ENCODE measurements around the gene PLCB4. TPM values are rescaled to one million over a fixed set of nuclear protein-coding genes. Genes with fewer than 3 reads are reported as not detected.
A peak's percentile ranks its signal among the peaks of the same experiment; 100 is the strongest.

The PLCB4 gene
- polyA plus RNA-seq, 1 experiment, result 8.8 TPM

- ChIA-PET CTCF (no interaction called here), POLR2A (interaction anchor here (0.6 kb wide), 1 partner anchor 62 kb away, joined by 13 read pairs; no protein-coding TSS in a partner anchor)
- H3K36me3 ChIP-seq (ENCODE audit: control insufficient read depth, insufficient read depth, low read length), result no peaks in the 10 kb centered on the region
- TF ChIP-seq CTCF (IDR thresholded peaks at IDR 0.05; ENCODE audit: insufficient read depth, low read depth, low read length), result no peak
- no peak for DNase-seq (ENCODE audit: low read depth)
- no peaks in the 10 kb centered on the region for H3K27me3 ChIP-seq (ENCODE audit: control insufficient read depth, insufficient read depth, low read length)
- H3K4me3 ChIP-seq (ENCODE audit: low read depth, low read length), result no peak overlapping the region
These were observed 141.5 kb downstream of the PLCB4 start for GRCh38 chr20:9210356-9210755.

GRCh38 chr20:9211016-9211760 is 142.3 kb downstream of the PLCB4 start:
- H3K4me3 ChIP-seq (ENCODE audit: low read depth, low read length), result no peak overlapping the region
- ChIA-PET POLR2A (no interaction called here), CTCF (interaction anchor here (0.7 kb wide), 1 partner anchor 13 kb away, joined by 4 read pairs; no protein-coding TSS in a partner anchor)
- no peak for TF ChIP-seq CTCF (IDR thresholded peaks at IDR 0.05; ENCODE audit: insufficient read depth, low read depth, low read length)
- no peak for DNase-seq (ENCODE audit: low read depth)
- H3K27me3 ChIP-seq (ENCODE audit: control insufficient read depth, insufficient read depth, low read length), result no peaks in the 10 kb centered on the region
- no peaks in the 10 kb centered on the region for H3K36me3 ChIP-seq (ENCODE audit: control insufficient read depth, insufficient read depth, low read length)

- TF ChIP-seq CTCF (IDR thresholded peaks at IDR 0.05; ENCODE audit: insufficient read depth, low read depth, low read length), result no peak
- POLR2A ChIA-PET, result no interaction called here
- CTCF ChIA-PET, result no interaction called here
- no peak for DNase-seq (ENCODE audit: low read depth)
- H3K36me3 ChIP-seq (ENCODE audit: control insufficient read depth, insufficient read depth, low read length), result no peaks in the 10 kb centered on the region
- H3K27me3 ChIP-seq (ENCODE audit: control insufficient read depth, insufficient read depth, low read length), result no peaks in the 10 kb centered on the region
- no peak overlapping the region for H3K4me3 ChIP-seq (ENCODE audit: low read depth, low read length)
These were observed 143.8 kb downstream of the PLCB4 start for GRCh38 chr20:9212735-9213134.

GRCh38 chr20:9214685-9215084 is 145.8 kb downstream of the PLCB4 start:
- ChIA-PET POLR2A (no interaction called here), CTCF (interaction anchor here (1.0 to 2.9 kb wide), 2 partner anchors 12 to 361 kb away, joined by 3 to 11 read pairs; no protein-coding TSS in a partner anchor)
- Histone ChIP-seq H3K4me3 (ENCODE audit: low read depth, low read length) (no peak overlapping the region), H3K27me3 (ENCODE audit: control insufficient read depth, insufficient read depth, low read length) (no peaks in the 10 kb centered on the region), H3K36me3 (ENCODE audit: control insufficient read depth, insufficient read depth, low read length) (no peaks in the 10 kb centered on the region)
- DNase-seq (ENCODE audit: low read depth), result peak; percentile 84
- no peak for TF ChIP-seq CTCF (IDR thresholded peaks at IDR 0.05; ENCODE audit: insufficient read depth, low read depth, low read length)

- Histone ChIP-seq H3K36me3 (ENCODE audit: control insufficient read depth, insufficient read depth, low read length) (no peaks in the 10 kb centered on the region), H3K27me3 (ENCODE audit: control insufficient read depth, insufficient read depth, low read length) (no peaks in the 10 kb centered on the region), H3K4me3 (ENCODE audit: low read depth, low read length) (no peak overlapping the region)
- DNase-seq (ENCODE audit: low read depth), result no peak
- ChIA-PET CTCF (interaction anchor here (1.0 to 2.9 kb wide), 2 partner anchors 144 to 362 kb away, joined by 3 to 11 read pairs; no protein-coding TSS in a partner anchor), POLR2A (no interaction called here)
- peak; percentile 37 for TF ChIP-seq CTCF (IDR thresholded peaks at IDR 0.05; ENCODE audit: insufficient read depth, low read depth, low read length)
These were observed 146.7 kb downstream of the PLCB4 start for GRCh38 chr20:9215539-9215938.

Data from BJ (cell line).